K562 (cell line): ENCODE data around the gene COQ8A. TPM values are rescaled to one million over a fixed set of nuclear protein-coding genes. Genes with fewer than 3 reads are reported as not detected.

Source experiments
- CHD2 ChIP-seq: IDR thresholded peaks from 2 replicates; pipeline ENCODE4 v1.6.1; 2011; ENCODE audit warnings: low read depth, low read length
- CTCFL ChIP-seq: IDR thresholded peaks from 2 replicates; pipeline ENCODE4 v1.6.1; 2011; ENCODE audit warnings: borderline replicate concordance, low read depth, mild to moderate bottlenecking, moderate library complexity, low read length; ENCODE audit not compliant: insufficient read depth, poor library complexity, severe bottlenecking
- ELF2 ChIP-seq: fragments of 250-450 bp; sonication (Bioruptor Pico); IDR thresholded peaks from 2 replicates; pipeline ENCODE4 v1.5.0; 2021; ENCODE audit warnings: mild to moderate bottlenecking
- UBTF ChIP-seq, 2 experiments: IDR thresholded peaks; 2 replicates each; pipeline ENCODE4 v1.6.1; 2012; ENCODE audit warnings: improper control_type of control experiment in 2 of 2, low read depth in 2 of 2, low read length in 2 of 2, borderline replicate concordance in 1 of 2
- ZNF395 ChIP-seq: fragments of 200-800 bp; sonication (Bioruptor generic); IDR thresholded peaks from 2 replicates; pipeline ENCODE4 v1.6.1; 2017; ENCODE audit warnings: missing genetic modification characterization, missing compliant biosample characterization
- polyA plus RNA-seq, 8 experiments: library from polyadenylated mRNA; depleted of rRNA in 4 of 8; stranded (reverse) in 5 of 8; unstranded in 3 of 8; fragments of >200 nt; fragmentation: Nextera tagmentation in 2 of 8; fragmentation: Illumina TruSeq in 1 of 8; extraction: Ambion mirVana in 2 of 8; extraction: Trizol in 1 of 8; gene quantifications; 2 replicates each; pipeline versions ENCODE4 v1.2.1 to v1.2.3, GENCODE V29; 2011 to 2014; ENCODE audit warnings: inconsistent platforms in 1 of 8, missing spikeins in 1 of 8
- total RNA-seq, 7 experiments: library from RNA; depleted of rRNA in 6 of 7; stranded (reverse); fragments of >200 nt in 6 of 7; fragmentation: Illumina TruSeq in 2 of 7; extraction: Trizol in 2 of 7; gene quantifications; 2 replicates each; pipeline versions ENCODE4 v1.2.1 to v1.2.3, GENCODE V29; 2011 to 2021; ENCODE audit warnings: low replicate concordance in 1 of 7

COQ8A gene
- total and polyA plus RNA-seq, 9 of the 15 experiments (the other 6 are each of a cell fraction or from before 2014, with no cell fraction given): 2.6 to 54.3 (median 32.4) TPM

GRCh38 chr1:226920446-226920894 is 19.6 kb upstream of the COQ8A start (continued):
- TF ChIP-seq ZNF395 (CRISPR knock-in tag) (no peak), UBTF (IDR thresholded peaks at IDR 0.05; ENCODE audit: borderline replicate concordance in 1 of 2, low read depth in 2 of 2, low read length in 2 of 2) (no peak), CTCFL (no peak), ELF2 (CRISPR knock-in tag) (no peak), CHD2 (no peak)
